ENCODE measurements around the gene AGBL3.

Gene AGBL3

GRCh38 chr7:135091717-135092116, 105.4 kb downstream of the AGBL3 start:
- no peak for DNase-seq (ENCODE audit: low spot score)
- H3K27ac ChIP-seq = no peak overlapping the region
- TF ChIP-seq CTCF (IDR thresholded peaks at IDR 0.05) = no peak
- H3K4me3 ChIP-seq = no peak overlapping the region

DNA sequence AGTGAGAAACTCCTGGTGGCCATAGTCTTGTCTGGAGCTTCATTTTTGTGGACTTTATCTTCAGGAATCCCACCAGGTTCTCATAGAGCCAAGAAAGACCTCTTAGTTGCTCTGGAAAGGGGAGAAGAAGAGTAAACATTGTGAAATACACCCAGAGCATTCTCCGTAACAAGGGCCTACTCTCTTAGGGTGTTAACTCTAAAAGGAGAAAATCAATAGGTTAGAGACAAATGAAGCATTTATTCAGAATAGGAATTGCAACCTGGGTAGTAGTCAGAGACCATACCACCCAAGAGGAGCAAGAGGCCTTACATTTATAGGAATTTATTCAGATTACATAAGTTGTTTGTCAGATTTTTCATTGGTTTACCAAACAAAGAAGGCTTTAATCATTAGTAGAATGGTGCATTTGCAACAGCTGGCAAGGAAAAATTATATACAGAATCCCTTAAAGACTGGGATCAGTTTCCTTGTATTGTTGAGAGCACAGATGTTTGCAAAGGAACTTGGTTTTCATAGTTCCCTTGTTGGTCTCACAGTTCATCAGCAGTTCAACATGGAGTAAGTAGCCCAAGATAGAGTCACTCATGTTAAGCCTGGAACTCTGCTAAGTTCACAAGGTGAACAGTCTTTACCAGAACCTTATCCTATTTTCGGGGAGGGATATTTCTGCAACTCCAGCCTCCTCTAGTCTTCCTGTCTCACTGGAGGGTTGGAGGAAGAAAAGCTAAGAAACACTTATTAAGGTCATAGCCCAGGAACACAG, 108.3 kb downstream of the AGBL3 start:
- no peak for DNase-seq (ENCODE audit: low spot score)
- no peak overlapping the region for H3K4me3 ChIP-seq
- H3K27ac ChIP-seq = no peak overlapping the region
- no peak for TF ChIP-seq CTCF (IDR thresholded peaks at IDR 0.05)

DNA sequence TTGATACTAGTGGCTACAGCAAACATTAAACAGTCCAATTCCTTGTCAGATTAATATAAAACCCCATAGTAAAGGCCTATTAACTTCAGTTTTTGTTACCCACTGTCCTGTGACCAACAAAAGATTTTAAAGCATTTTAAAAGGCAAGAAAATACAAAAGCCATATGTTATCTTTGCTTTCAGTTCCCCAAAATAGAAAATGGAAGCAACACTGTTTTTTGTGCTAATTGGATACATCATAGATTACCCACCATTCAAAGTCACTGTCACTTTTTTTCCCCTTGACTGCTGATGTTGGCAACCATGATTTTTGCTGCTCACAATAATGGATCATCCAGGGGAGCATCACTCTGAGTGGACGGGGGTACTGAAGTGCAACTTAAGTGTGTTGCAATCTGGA, 109.1 kb downstream of the AGBL3 start:
- DNase-seq (ENCODE audit: low spot score) = no peak
- Histone ChIP-seq H3K27ac (no peak overlapping the region), H3K4me3 (no peak overlapping the region)
- no peak for TF ChIP-seq CTCF (IDR thresholded peaks at IDR 0.05)

DNA sequence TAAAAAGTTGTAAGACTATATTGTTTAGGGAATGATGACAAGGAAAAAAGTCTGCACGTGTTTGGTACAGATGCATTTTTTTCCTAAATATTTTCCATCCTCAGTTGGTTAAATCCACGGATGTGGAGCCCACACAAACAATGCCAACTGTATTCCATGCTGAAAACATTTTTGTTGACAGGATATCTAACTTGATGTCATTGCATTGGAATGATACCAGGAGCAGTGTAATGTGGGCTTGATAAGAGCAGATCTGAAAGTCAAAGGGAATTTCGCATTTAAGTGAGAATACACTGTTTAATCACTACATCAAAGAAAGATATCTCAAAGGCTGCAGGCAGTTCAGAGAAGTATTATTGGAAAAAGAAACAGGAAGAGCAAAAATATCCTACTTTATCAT, 112.1 kb downstream of the AGBL3 start:
- no peak for TF ChIP-seq CTCF (IDR thresholded peaks at IDR 0.05)
- no peak overlapping the region for H3K4me3 ChIP-seq
- no peak for DNase-seq (ENCODE audit: low spot score)
- H3K27ac ChIP-seq = no peak overlapping the region

GRCh38 chr7:135100856-135101255, 114.5 kb downstream of the AGBL3 start:
- no peak for TF ChIP-seq CTCF (IDR thresholded peaks at IDR 0.05)
- no peak for DNase-seq (ENCODE audit: low spot score)
- Histone ChIP-seq H3K27ac (no peak overlapping the region), H3K4me3 (no peak overlapping the region)

- DNase-seq (ENCODE audit: low spot score) = no peak
- no peak for TF ChIP-seq CTCF (IDR thresholded peaks at IDR 0.05)
Measured at GRCh38 chr7:135102372-135102771, 116.1 kb downstream of the AGBL3 start.

GRCh38 chr7:135109562-135109961, 123.3 kb downstream of the AGBL3 start:
- H3K4me3 ChIP-seq = no peak overlapping the region
- DNase-seq (ENCODE audit: low spot score) = no peak
- no peak overlapping the region for H3K27ac ChIP-seq
- no peak for TF ChIP-seq CTCF (IDR thresholded peaks at IDR 0.05)

More at GRCh38 chr7:135102372-135102771, 116.1 kb downstream of the AGBL3 start:
- no peak overlapping the region for H3K4me3 ChIP-seq
- no peak overlapping the region for H3K27ac ChIP-seq

Measured in coronary artery (tissue), 2 donors.